ENCODE data around the gene CCDC70. TPM values are rescaled to one million over a fixed set of nuclear protein-coding genes. Genes with fewer than 3 reads are reported as not detected.

Gene CCDC70
- total and polyA plus RNA-seq, 2 of the 8 experiments (the other 6 are each of a cell fraction or from before 2014, with no cell fraction given): not detected

DNA sequence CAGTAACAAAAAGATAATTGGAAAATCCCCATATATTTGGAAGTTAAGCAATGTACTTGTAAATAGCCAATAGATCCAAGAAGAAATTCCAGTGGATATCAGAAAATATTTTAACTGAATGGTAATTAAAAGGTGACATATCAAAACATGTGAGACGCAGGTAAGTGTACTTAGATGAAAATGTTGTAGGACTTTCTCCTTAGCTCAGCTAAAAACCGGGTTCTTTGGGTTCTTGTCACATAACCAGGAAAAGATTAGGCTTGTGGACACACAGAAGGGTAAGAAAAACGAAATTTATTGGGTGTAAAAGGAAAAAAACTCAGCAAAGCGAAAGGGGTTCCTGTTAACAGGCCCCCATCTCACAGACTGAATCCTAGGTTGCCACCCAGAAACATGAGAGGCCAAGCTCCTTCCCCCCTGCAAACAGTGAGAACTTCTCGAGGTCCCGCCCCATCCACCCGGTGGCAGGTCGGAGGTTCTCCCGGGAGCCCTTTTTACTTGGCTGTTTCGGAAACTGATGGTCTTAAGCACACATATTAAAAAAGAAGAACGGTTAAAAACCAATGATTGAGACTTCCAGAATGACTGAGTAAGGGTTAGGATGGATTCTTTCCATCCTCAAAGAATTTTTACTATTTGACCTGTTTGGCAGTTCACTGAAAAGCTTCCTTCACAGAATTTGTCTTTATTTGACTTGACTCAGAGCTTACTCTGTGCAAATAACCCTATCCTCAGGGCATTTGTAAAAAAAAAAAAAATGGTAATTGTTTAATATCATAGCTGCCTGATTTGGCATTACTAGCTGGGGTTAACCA, 3.1 kb upstream of the CCDC70 start:
- Histone ChIP-seq H2AK5ac (ENCODE audit: low read depth, low read length) (no peak overlapping the region), H3K56ac (replicated peaks; ENCODE audit: insufficient read length, low read depth, low read length) (no peak overlapping the region), H3K18ac (ENCODE audit: extremely low read depth, low read length) (no peak overlapping the region), H3K36me3 (ENCODE audit: control insufficient read depth in 2 of 4, insufficient read depth in 4 of 4, low read length in 3 of 4) (no peaks in the 10 kb centered on the region), H4K8ac (ENCODE audit: extremely low read depth, insufficient read depth, low read length) (no peak overlapping the region), H3K4ac (replicated peaks; ENCODE audit: insufficient read length, low read depth, low read length) (no peak overlapping the region), H3K27me3 (replicated peaks in 1 of 4; ENCODE audit: control insufficient read depth in 3 of 4, extremely low read depth in 1 of 4, insufficient read depth in 3 of 4, low read length in 3 of 4) (no peaks in the 10 kb centered on the region), H4K91ac (replicated peaks; ENCODE audit: insufficient read length, low read length) (no peak overlapping the region), H3K4me1 (replicated peaks in 1 of 4; ENCODE audit: control insufficient read depth in 3 of 4, insufficient read depth in 4 of 4, low read length in 3 of 4) (no peaks in the 10 kb centered on the region), H2BK12ac (ENCODE audit: low read depth, low read length) (no peak overlapping the region), H3K4me2 (ENCODE audit: insufficient read depth in 1 of 2, low read depth in 2 of 2, low read length in 2 of 2) (peak overlapping the region in 1 of 2 experiments; percentile 12; a peak in 1 of 4 replicates), H2BK20ac (ENCODE audit: low read length) (no peak overlapping the region), H2BK120ac (replicated peaks; ENCODE audit: low read depth, low read length) (no peak overlapping the region), H2AFZ (ENCODE audit: low read length) (peak overlapping the region; percentile 78; the same call in 1 of the 2 replicates), H3K14ac (ENCODE audit: insufficient read length) (no peak overlapping the region), H3K79me2 (ENCODE audit: control insufficient read depth in 1 of 2, insufficient read depth in 2 of 2, low read length in 2 of 2) (no peaks in the 10 kb centered on the region), H3K79me1 (ENCODE audit: low read depth, low read length) (no peaks in the 10 kb centered on the region), H3K23me2 (ENCODE audit: low read depth, low read length) (no peaks in the 10 kb centered on the region), H4K5ac (ENCODE audit: insufficient read length, low read depth, low read length) (no peak overlapping the region), H3K9ac (replicated peaks in 1 of 4; ENCODE audit: extremely low read depth in 1 of 4, low read depth in 3 of 4, low read length in 3 of 4) (no peak overlapping the region), H3K9me3 (ENCODE audit: insufficient read depth in 2 of 2, low read depth in 1 of 2, low read length in 1 of 2) (no peaks in the 10 kb centered on the region), H3K27ac (ENCODE audit: low read depth, low read length) (no peak overlapping the region), H4K20me1 (replicated peaks in 1 of 2; ENCODE audit: control insufficient read depth in 1 of 2, insufficient read depth in 2 of 2, low read length in 2 of 2) (no peaks in the 10 kb centered on the region), H3K4me3 (ENCODE audit: extremely low read depth in 1 of 4, insufficient read depth in 2 of 4, low read depth in 3 of 4, low read length in 4 of 4) (no peak overlapping the region; a peak in 1 of 8 replicates), H2BK15ac (ENCODE audit: low read length) (no peak overlapping the region), H2BK5ac (ENCODE audit: low read depth, low read length) (no peak overlapping the region), H3K23ac (ENCODE audit: insufficient read length) (no peak overlapping the region)
- POLR2A ChIA-PET (ENCODE audit: partially characterized antibody): interaction anchor here (0.8 kb wide), 1 partner anchor 408 kb away, joined by 4 read pairs; no protein-coding TSS in a partner anchor
- FAIRE-seq (no peak), DNase-seq (ENCODE audit: low read depth in 1 of 2, low spot score in 2 of 2) (no peak)
- CTCF ChIA-PET (ENCODE audit: partially characterized antibody): interaction anchor here (1.0 to 3.7 kb wide), 7 partner anchors 9 to 53 kb away, joined by 3 to 15 read pairs (median 5); partner anchors contain the start of gene TMEM272
- 43% methylated on average over 11 of the region's 11 CpGs; no CpG with 5 or more reads in 1 of the 2 experiments for WGBS, 2 experiments (ENCODE audit: extremely low coverage in 1 of 2, insufficient coverage in 1 of 2, insufficient read length in 1 of 2, insufficient replicate concordance in 2 of 2, low coverage in 1 of 2, low lambda C conversion rate in 2 of 2, missing lambda C conversion rate in 1 of 2)
- no peak for TF ChIP-seq KDM1A (IDR thresholded peaks at IDR 0.05; ENCODE audit: borderline replicate concordance, low read length)
- no peak for TF ChIP-seq CEBPB (IDR thresholded peaks at IDR 0.05; ENCODE audit: low read depth, low read length)
- TF ChIP-seq, protein P1, sequence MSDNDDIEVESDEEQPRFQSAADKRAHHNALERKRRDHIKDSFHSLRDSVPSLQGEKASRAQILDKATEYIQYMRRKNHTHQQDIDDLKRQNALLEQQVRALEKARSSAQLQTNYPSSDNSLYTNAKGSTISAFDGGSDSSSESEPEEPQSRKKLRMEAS (IDR thresholded peaks at IDR 0.05): no peak
- TF ChIP-seq NANOG (IDR thresholded peaks at IDR 0.05; ENCODE audit: insufficient read depth, low read depth, low read length, poor library complexity, severe bottlenecking): no peak
- no peak for TF ChIP-seq EP300 (IDR thresholded peaks at IDR 0.05; ENCODE audit: borderline replicate concordance in 1 of 2, low read depth in 2 of 2, low read length in 2 of 2)
- no peak for TF ChIP-seq CHD1 (IDR thresholded peaks at IDR 0.05; ENCODE audit: low read depth, low read length)
- TF ChIP-seq SIN3A (conservative IDR thresholded peaks at IDR 0.05 in 1 of 2, IDR thresholded peaks at IDR 0.05 in 1 of 2; ENCODE audit: low read depth in 1 of 2, low read length in 2 of 2): no peak
- no peak for TF ChIP-seq HDAC2 (IDR thresholded peaks at IDR 0.05; ENCODE audit: borderline replicate concordance in 1 of 2, low read depth in 2 of 2, low read length in 2 of 2)
- no peak for TF ChIP-seq KDM5A (IDR thresholded peaks at IDR 0.05; ENCODE audit: low read length)

Data from H1 (cell line).